ENCODE data around the gene CCNY.
"Not testable (repeated sequence)": the region's sequence is repeated elsewhere in the genome, so short reads cannot be mapped to it uniquely, and the experiment has no call there.

The CCNY gene

DNA sequence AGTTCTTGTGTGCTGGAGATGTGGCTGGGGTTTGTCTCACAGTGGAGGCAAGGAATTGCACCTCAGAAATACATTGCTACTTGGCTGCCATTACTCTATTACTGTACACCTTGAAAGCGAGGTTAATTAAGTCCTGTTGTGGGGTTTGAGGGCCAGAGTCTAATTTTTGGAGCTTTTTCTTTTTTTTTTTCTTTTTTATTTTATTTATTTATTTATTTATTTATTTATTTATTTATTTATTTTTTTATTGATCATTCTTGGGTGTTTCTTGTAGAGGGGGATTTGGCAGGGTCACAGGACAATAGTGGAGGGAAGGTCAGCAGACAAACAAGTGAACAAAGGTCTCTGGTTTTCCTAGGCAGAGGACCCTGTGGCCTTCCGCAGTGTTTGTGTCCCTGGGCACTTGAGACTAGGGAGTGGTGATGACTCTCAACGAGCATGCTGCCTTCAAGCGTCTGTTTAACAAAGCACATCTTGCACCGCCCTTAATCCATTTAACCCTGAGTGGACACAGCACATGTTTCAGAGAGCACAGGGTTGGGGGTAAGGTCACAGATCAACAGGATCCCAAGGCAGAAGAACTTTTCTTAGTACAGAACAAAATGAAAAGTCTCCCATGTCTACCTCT is 69.8 kb downstream of the CCNY start:
- H3K4me3 ChIP-seq (ENCODE audit: low read depth, low read length); H3K36me3 ChIP-seq (ENCODE audit: control insufficient read depth, insufficient read depth, low read length); H3K9me3 ChIP-seq (ENCODE audit: control insufficient read depth, low read length); H2AFZ ChIP-seq; H3K27me3 ChIP-seq (ENCODE audit: control insufficient read depth, insufficient read depth, low read length); H3K4me1 ChIP-seq; H3K27ac ChIP-seq; H3K9ac ChIP-seq; H3K4me2 ChIP-seq (ENCODE audit: low read length): not testable (repeated sequence)
- H3K79me2 ChIP-seq = peaks cover 44% of the 10 kb centered on the region

- not testable (repeated sequence) for H3K4me2 ChIP-seq (ENCODE audit: low read length); H3K27me3 ChIP-seq (ENCODE audit: control insufficient read depth, insufficient read depth, low read length); H3K9ac ChIP-seq; H3K36me3 ChIP-seq (ENCODE audit: control insufficient read depth, insufficient read depth, low read length); H2AFZ ChIP-seq; H3K4me3 ChIP-seq (ENCODE audit: low read depth, low read length); H3K27ac ChIP-seq; H3K9me3 ChIP-seq (ENCODE audit: control insufficient read depth, low read length)
- Histone ChIP-seq H3K79me2 (peaks cover 38% of the 10 kb centered on the region), H3K4me1 (peaks cover 11% of the 10 kb centered on the region)
Measured at GRCh38 chr10:35407696-35408095, 71.4 kb downstream of the CCNY start.

- no peak overlapping the region for H3K27ac ChIP-seq
- H3K4me2 ChIP-seq (ENCODE audit: low read length) = no peak overlapping the region
- H3K4me3 ChIP-seq (ENCODE audit: low read depth, low read length) = no peak overlapping the region
- TF ChIP-seq, protein P1, sequence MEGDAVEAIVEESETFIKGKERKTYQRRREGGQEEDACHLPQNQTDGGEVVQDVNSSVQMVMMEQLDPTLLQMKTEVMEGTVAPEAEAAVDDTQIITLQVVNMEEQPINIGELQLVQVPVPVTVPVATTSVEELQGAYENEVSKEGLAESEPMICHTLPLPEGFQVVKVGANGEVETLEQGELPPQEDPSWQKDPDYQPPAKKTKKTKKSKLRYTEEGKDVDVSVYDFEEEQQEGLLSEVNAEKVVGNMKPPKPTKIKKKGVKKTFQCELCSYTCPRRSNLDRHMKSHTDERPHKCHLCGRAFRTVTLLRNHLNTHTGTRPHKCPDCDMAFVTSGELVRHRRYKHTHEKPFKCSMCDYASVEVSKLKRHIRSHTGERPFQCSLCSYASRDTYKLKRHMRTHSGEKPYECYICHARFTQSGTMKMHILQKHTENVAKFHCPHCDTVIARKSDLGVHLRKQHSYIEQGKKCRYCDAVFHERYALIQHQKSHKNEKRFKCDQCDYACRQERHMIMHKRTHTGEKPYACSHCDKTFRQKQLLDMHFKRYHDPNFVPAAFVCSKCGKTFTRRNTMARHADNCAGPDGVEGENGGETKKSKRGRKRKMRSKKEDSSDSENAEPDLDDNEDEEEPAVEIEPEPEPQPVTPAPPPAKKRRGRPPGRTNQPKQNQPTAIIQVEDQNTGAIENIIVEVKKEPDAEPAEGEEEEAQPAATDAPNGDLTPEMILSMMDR (IDR thresholded peaks at IDR 0.05) = no peak
- no peak overlapping the region for H3K9ac ChIP-seq
- peaks cover 11% of the 10 kb centered on the region for H3K4me1 ChIP-seq
- H3K79me2 ChIP-seq = peaks cover 28% of the 10 kb centered on the region
- H3K36me3 ChIP-seq (ENCODE audit: control insufficient read depth, insufficient read depth, low read length) = no peaks in the 10 kb centered on the region
- no peaks in the 10 kb centered on the region for H3K27me3 ChIP-seq (ENCODE audit: control insufficient read depth, insufficient read depth, low read length)
- no peak overlapping the region for H2AFZ ChIP-seq
- no peaks in the 10 kb centered on the region for H3K9me3 ChIP-seq (ENCODE audit: control insufficient read depth, low read length)
Measured at GRCh38 chr10:35409094-35409582, 72.8 kb downstream of the CCNY start.

DNA sequence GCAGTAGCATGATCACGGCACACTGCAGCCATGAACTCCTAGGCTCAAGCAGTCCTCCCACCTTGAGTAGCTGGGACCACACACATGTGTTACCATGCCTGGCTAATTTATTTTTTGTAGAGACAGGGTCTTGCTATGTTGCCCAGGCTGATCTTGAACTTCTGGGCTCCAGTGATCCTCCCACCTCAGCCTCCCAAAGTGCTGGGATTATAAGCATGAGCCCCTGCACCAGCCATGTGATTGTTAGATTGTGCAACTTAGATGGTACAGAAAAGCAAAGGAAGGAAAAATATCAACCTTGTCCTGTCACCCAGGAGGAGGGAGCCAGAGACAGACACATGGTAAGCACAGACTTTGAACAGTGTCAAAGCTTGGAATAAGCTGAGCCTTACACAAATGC is 73.5 kb downstream of the CCNY start:
- H3K27ac ChIP-seq = no peak overlapping the region
- peaks cover 22% of the 10 kb centered on the region for H3K79me2 ChIP-seq
- TF ChIP-seq, protein P1 (IDR thresholded peaks at IDR 0.05) = no peak

DNA sequence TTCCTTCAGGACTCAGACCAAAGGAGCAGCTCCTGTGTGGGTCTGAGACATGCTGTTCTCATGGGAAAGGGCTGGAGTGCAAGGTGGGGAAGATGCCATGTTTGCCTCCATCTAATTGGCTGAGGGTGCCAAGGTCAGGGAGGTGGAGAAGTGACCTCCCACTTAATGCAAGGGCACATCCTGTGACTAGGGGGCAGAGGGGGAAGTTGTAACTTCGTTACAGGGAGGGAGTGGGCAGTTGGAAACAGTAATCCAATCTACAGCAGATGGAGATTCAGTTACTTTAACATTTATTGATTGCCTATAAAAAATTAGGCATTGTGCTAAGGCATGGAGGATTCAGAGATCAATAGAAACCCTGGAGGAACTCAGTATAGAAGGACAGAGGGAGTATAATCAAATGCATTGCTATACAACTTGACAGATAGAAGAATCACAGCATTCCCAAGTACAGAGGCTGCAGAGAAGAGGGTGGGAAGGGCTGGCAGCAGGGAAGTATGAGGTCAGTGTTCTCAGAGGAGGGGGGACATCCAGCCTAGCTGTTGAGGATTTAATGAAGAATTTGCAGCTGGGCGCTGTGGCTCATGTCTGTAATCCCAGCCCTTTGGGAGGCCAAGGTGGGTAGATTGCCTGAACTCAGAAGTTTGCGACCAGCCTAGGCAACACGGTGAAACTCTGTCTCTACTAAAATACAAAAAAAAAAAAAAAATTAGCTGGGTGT is 75.9 kb downstream of the CCNY start:
- Histone ChIP-seq H3K9me3 (ENCODE audit: control insufficient read depth, low read length) (no peaks in the 10 kb centered on the region), H3K9ac (no peak overlapping the region), H3K4me3 (ENCODE audit: low read depth, low read length) (no peak overlapping the region), H3K27me3 (ENCODE audit: control insufficient read depth, insufficient read depth, low read length) (no peaks in the 10 kb centered on the region), H3K79me2 (peaks cover 16% of the 10 kb centered on the region), H3K4me1 (peaks cover 14% of the 10 kb centered on the region), H3K4me2 (ENCODE audit: low read length) (no peak overlapping the region), H2AFZ (no peak overlapping the region), H3K36me3 (ENCODE audit: control insufficient read depth, insufficient read depth, low read length) (no peaks in the 10 kb centered on the region), H3K27ac (no peak overlapping the region)
- TF ChIP-seq, protein P1 (IDR thresholded peaks at IDR 0.05) = no peak

More for the DNA sequence above, 73.5 kb downstream of the CCNY start:
- Histone ChIP-seq H3K4me2 (ENCODE audit: low read length) (no peak overlapping the region), H3K4me3 (ENCODE audit: low read depth, low read length) (no peak overlapping the region), H3K36me3 (ENCODE audit: control insufficient read depth, insufficient read depth, low read length) (no peaks in the 10 kb centered on the region), H3K9ac (no peak overlapping the region), H2AFZ (no peak overlapping the region), H3K27me3 (ENCODE audit: control insufficient read depth, insufficient read depth, low read length) (no peaks in the 10 kb centered on the region), H3K4me1 (peaks cover 11% of the 10 kb centered on the region), H3K9me3 (ENCODE audit: control insufficient read depth, low read length) (no peaks in the 10 kb centered on the region)
